Esophagus (tissue), 2 donors: ENCODE measurements around the gene KRT20. TPM values are rescaled to one million over a fixed set of nuclear protein-coding genes. Genes with fewer than 3 reads are reported as not detected.
A peak's percentile ranks its signal among the peaks of the same experiment; 100 is the strongest.
"Not testable (repeated sequence)": the region's sequence is repeated elsewhere in the genome, so short reads cannot be mapped to it uniquely, and the experiment has no call there.

Source experiments
- H3K27ac ChIP-seq, 2 donors: one replicate each; pipeline ENCODE4 v1.5.1; 2013; ENCODE audit warnings: low read depth in 2 of 2, mild to moderate bottlenecking in 2 of 2, inconsistent platforms in 1 of 2, low read length in 1 of 2, moderate library complexity in 1 of 2
- H3K27me3 ChIP-seq, 2 donors: one replicate each; pipeline ENCODE4 v1.6.1; 2013; ENCODE audit warnings: low read length in 2 of 2, control low read depth in 1 of 2, mild to moderate bottlenecking in 1 of 2; ENCODE audit not compliant: insufficient read depth in 2 of 2, control insufficient read depth in 1 of 2
- H3K36me3 ChIP-seq, 2 donors: one replicate each; pipeline ENCODE4 v1.6.1; 2013; ENCODE audit warnings: low read length in 1 of 2; ENCODE audit not compliant: control insufficient read depth in 2 of 2, insufficient read depth in 2 of 2
- H3K4me1 ChIP-seq, 2 donors: one replicate each; pipeline ENCODE4 v1.6.1; 2013; ENCODE audit warnings: low read length in 1 of 2; ENCODE audit not compliant: control insufficient read depth in 2 of 2, insufficient read depth in 2 of 2
- H3K4me3 ChIP-seq, 2 donors: one replicate each; pipeline ENCODE4 v1.5.1; 2013; ENCODE audit warnings: low read length in 2 of 2, mild to moderate bottlenecking in 2 of 2, low read depth in 1 of 2, moderate library complexity in 1 of 2
- H3K9me3 ChIP-seq, 2 donors: one replicate each; pipeline ENCODE4 v1.6.1; 2013; ENCODE audit warnings: mild to moderate bottlenecking in 2 of 2, low read depth in 1 of 2, low read length in 1 of 2, moderate library complexity in 1 of 2; ENCODE audit not compliant: control insufficient read depth in 2 of 2, insufficient read depth in 1 of 2
- WGBS, 2 donors: extraction: QIAGEN DNeasy Blood & Tissue Kit; methylation state at CpG; one replicate each; pipeline ENCODE4 v1.1.7; 2013; 5-methylcytosine and 5-hydroxymethylcytosine counted together
- polyA plus RNA-seq, 2 donors: library from polyadenylated mRNA; stranded (reverse); fragments of 200-250 nt; gene quantifications; one replicate each; pipeline ENCODE4 v1.2.3, GENCODE V29; 2013
- donor health status: healthy with polysubstance abuse.
- donor health status: Bipolar disorder and iron deficiency.

Gene KRT20
- polyA plus RNA-seq: under 1 TPM; 0.07 to 0.28 TPM

GRCh38 chr17:40884708-40885512, at the start of gene KRT20:
TSS of gene KRT20 (minus strand) at chr17:40885242. CDS start at chr17:40885185, 57 bp downstream.
- no peak within 1 kb of the TSS for H3K27ac ChIP-seq
- 85 to 92% methylated on average over 23 of the region's 23 CpGs for WGBS, 2 donors
- no peak within 1 kb of the TSS for H3K4me3 ChIP-seq

GRCh38 chr17:40932608-40933007, 47.6 kb upstream of the KRT20 start:
- no peaks in the 10 kb centered on the region for H3K9me3 ChIP-seq
- no peaks in the 10 kb centered on the region for H3K27me3 ChIP-seq
- H3K36me3 ChIP-seq: no peaks in the 10 kb centered on the region
- H3K27ac ChIP-seq: no peak overlapping the region
- no peak overlapping the region for H3K4me3 ChIP-seq
- no peaks in the 10 kb centered on the region for H3K4me1 ChIP-seq
- 34 to 41% methylated on average over 2 of the region's 2 CpGs for WGBS, 2 donors

More at GRCh38 chr17:40884708-40885512, at the start of gene KRT20:
- peaks cover 0 to 4% of the 10 kb centered on the region in 2 donors for H3K27me3 ChIP-seq
- H3K9me3 ChIP-seq: no peaks in the 10 kb centered on the region
- H3K36me3 ChIP-seq: no peaks in the 10 kb centered on the region
- no peaks in the 10 kb centered on the region for H3K4me1 ChIP-seq

- Histone ChIP-seq H3K27me3 (no peaks in the 10 kb centered on the region), H3K4me3 (no peak overlapping the region), H3K36me3 (no peaks in the 10 kb centered on the region), H3K9me3 (no peaks in the 10 kb centered on the region), H3K4me1 (no peaks in the 10 kb centered on the region), H3K27ac (no peak overlapping the region)
- 41 to 56% methylated on average over 3 of the region's 3 CpGs for WGBS, 2 donors
These were observed 46.3 kb upstream of the KRT20 start for GRCh38 chr17:40931311-40931710.

GRCh38 chr17:40926341-40926740, 41.3 kb upstream of the KRT20 start:
- Histone ChIP-seq H3K27me3 (no peaks in the 10 kb centered on the region), H3K4me1 (no peaks in the 10 kb centered on the region), H3K27ac (no peak overlapping the region), H3K4me3 (no peak overlapping the region), H3K36me3 (no peaks in the 10 kb centered on the region), H3K9me3 (no peaks in the 10 kb centered on the region)
- WGBS, 2 donors: 82 to 83% methylated on average over 8 of the region's 8 CpGs

- WGBS, 2 donors: 42 to 59% methylated on average over 2 of the region's 2 CpGs
- Histone ChIP-seq H3K4me1 (no peaks in the 10 kb centered on the region), H3K36me3 (no peaks in the 10 kb centered on the region), H3K4me3 (no peak overlapping the region), H3K27ac (no peak overlapping the region), H3K9me3 (no peaks in the 10 kb centered on the region), H3K27me3 (no peaks in the 10 kb centered on the region)
These were observed 37.2 kb upstream of the KRT20 start for GRCh38 chr17:40922239-40922638.

GRCh38 chr17:40921026-40921425, 36.0 kb upstream of the KRT20 start:
- Histone ChIP-seq H3K4me3 (no peak overlapping the region), H3K9me3 (peaks cover 0 to 2% of the 10 kb centered on the region in 2 donors), H3K36me3 (no peaks in the 10 kb centered on the region), H3K27me3 (no peaks in the 10 kb centered on the region), H3K27ac (no peak overlapping the region), H3K4me1 (no peaks in the 10 kb centered on the region)
- WGBS, 2 donors: 67 to 71% methylated on average over 2 of the region's 2 CpGs

- H3K9me3 ChIP-seq, H3K4me1 ChIP-seq, H3K27me3 ChIP-seq, H3K36me3 ChIP-seq, H3K27ac ChIP-seq, H3K4me3 ChIP-seq: not testable (repeated sequence)
- 96 to 98% methylated on average over 2 of the region's 2 CpGs for WGBS, 2 donors
These were observed 32.1 kb upstream of the KRT20 start for GRCh38 chr17:40917116-40917515.

GRCh38 chr17:40916366-40916765, 31.3 kb upstream of the KRT20 start:
- H3K4me3 ChIP-seq: no peak overlapping the region
- 33 to 48% methylated on average over 1 of the region's 1 CpG for WGBS, 2 donors
- H3K36me3 ChIP-seq: no peaks in the 10 kb centered on the region
- H3K27ac ChIP-seq: no peak overlapping the region
- H3K27me3 ChIP-seq: no peaks in the 10 kb centered on the region
- no peaks in the 10 kb centered on the region for H3K4me1 ChIP-seq
- peaks cover 0 to 2% of the 10 kb centered on the region in 2 donors for H3K9me3 ChIP-seq

- H3K4me1 ChIP-seq: no peaks in the 10 kb centered on the region
- 52 to 53% methylated on average over 2 of the region's 2 CpGs for WGBS, 2 donors
- H3K4me3 ChIP-seq: no peak overlapping the region
- H3K27ac ChIP-seq: peak overlapping the region in 1 of 2 donors; percentile 21
- H3K9me3 ChIP-seq: peaks cover 0 to 2% of the 10 kb centered on the region in 2 donors
- no peaks in the 10 kb centered on the region for H3K36me3 ChIP-seq
- H3K27me3 ChIP-seq: no peaks in the 10 kb centered on the region
These were observed 30.7 kb upstream of the KRT20 start for GRCh38 chr17:40915721-40916256.
